Right hindlimb (tissue), 1 donor: ENCODE measurements around the gene WSB1.

ENCODE experiments used
- DNase-seq: peaks from one replicate; pipeline ENCODE4 v3.0.0-alpha.2; 2018

Gene WSB1

GRCh38 chr17:27281438-27281837 lies 12.5 kb upstream of the WSB1 start:
- no peak for DNase-seq

- DNase-seq: no peak
These were observed 11.8 kb upstream of the WSB1 start for GRCh38 chr17:27282054-27282551.

GRCh38 chr17:27283060-27283459 lies 10.9 kb upstream of the WSB1 start:
- DNase-seq: no peak

GRCh38 chr17:27283751-27284150 lies 10.2 kb upstream of the WSB1 start:
- DNase-seq: no peak

GRCh38 chr17:27284811-27285415 lies 9.0 kb upstream of the WSB1 start:
- DNase-seq: no peak

GRCh38 chr17:27285516-27285915 lies 8.4 kb upstream of the WSB1 start:
- DNase-seq: no peak

- DNase-seq: no peak
These were observed 5.7 kb upstream of the WSB1 start for GRCh38 chr17:27288183-27288582.

GRCh38 chr17:27289856-27290255 lies 4.1 kb upstream of the WSB1 start:
- no peak for DNase-seq

GRCh38 chr17:27290916-27291598 lies 2.9 kb upstream of the WSB1 start:
- DNase-seq: no peak

GRCh38 chr17:27293359-27293897 lies 486 bp upstream of the WSB1 start:
- DNase-seq: peak; percentile 42

GRCh38 chr17:27294689-27295630 lies 1.0 kb downstream of the WSB1 start:
- DNase-seq: peak; percentile 83

- DNase-seq: no peak
These were observed 2.0 kb downstream of the WSB1 start for GRCh38 chr17:27295945-27296344.

GRCh38 chr17:27296428-27296979 lies 2.6 kb downstream of the WSB1 start:
- no peak for DNase-seq

GRCh38 chr17:27299384-27300049 lies 5.6 kb downstream of the WSB1 start:
- no peak for DNase-seq

GRCh38 chr17:27303734-27304133 lies 9.8 kb downstream of the WSB1 start:
- DNase-seq: no peak

GRCh38 chr17:27306276-27306835 lies 12.4 kb downstream of the WSB1 start:
- no peak for DNase-seq

- no peak for DNase-seq
These were observed 16.7 kb downstream of the WSB1 start for GRCh38 chr17:27310565-27311110.

- no peak for DNase-seq
These were observed 19.4 kb downstream of the WSB1 start for GRCh38 chr17:27313301-27313700.

GRCh38 chr17:27315322-27315721 lies 21.4 kb downstream of the WSB1 start:
- peak; percentile 77 for DNase-seq

- no peak for DNase-seq
These were observed 22.0 kb downstream of the WSB1 start for GRCh38 chr17:27315796-27316465.

GRCh38 chr17:27318228-27318627 lies 24.3 kb downstream of the WSB1 start:
- DNase-seq: no peak
